NCI-H345 treated with DMSO at 0.1 percent for 48 hours (cell line): ENCODE measurements around the gene B2M.
"Not testable (repeated sequence)": the region's sequence is repeated elsewhere in the genome, so short reads cannot be mapped to it uniquely, and the experiment has no call there.

Experiments used
- DNase-seq: peaks from one replicate; lab custom pipeline; 2025; ENCODE audit not compliant: unreplicated experiment; lab: John Stamatoyannopoulos, UW

Gene B2M

DNA sequence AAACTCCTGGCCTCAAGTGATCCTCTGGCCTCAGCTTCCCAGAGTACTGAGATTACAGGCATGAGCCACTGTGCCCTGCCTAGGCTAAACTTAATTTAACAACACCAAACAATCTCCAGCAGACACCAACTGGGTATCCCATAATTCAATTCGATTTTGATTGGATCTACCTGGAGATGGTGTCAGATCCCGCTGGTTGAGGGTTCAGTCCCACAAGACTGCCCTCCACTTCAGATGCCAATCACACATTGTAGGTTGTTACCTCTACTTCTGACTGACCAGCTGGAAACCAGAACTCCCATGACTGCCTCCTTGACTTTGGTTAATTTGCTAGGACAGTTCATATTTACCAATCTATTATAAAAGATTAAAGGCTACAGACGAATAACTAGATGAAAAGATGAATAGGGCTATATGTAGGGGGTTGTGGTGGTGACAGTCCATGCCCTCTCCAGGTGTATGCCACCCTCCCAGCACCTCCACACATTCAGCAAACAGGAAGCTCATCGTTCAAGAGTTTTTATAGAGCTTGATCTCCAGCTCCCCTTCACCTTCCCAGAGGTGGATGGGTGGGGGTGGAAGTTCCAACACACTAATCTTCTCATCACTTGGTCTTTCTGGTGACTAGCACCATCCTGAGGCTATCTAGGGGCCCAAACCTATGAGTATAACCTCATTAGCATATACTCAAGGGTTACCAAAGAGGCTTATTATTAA, 9.3 kb downstream of the B2M start:
- no peak for DNase-seq

DNA sequence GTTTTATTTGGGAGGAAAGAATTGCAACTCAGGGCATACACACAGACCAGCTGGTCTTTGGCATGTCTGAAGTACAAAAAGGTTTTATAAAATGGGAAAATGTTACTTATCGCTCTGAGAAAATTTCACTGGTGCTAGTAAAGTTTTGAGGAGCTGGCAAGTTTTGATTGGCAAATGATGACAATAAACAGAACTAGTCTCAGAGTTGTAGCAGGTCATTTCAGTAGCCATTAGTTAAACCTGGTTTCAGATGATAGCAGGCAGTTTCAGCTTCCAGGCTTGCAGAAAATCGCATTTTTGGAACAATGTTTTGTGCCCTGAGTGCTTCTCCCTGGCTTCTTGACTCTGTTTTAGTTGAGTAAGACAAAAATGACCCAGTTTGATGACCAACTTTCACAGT, 10.7 kb downstream of the B2M start:
- no peak for DNase-seq

DNA sequence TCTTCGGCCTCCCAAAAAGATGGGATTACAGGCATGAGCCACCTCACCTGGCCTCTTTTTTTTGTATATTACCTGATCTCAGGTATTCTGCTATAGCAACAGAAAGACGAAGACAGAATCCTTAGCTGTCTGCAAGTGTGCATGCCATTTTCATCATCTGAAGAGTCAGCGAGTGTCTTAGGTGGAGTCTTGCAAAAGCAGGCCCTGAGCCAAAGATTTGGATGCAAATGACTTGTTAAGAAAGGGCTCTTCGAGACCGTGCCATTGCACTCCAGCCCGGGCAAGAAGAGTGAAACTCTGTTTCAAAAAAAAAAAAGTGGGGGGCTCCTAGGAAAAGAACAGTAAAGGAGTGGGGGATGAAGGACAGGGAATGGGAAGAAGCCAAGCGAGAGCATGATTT, 14.8 kb downstream of the B2M start:
- DNase-seq: no peak

DNA sequence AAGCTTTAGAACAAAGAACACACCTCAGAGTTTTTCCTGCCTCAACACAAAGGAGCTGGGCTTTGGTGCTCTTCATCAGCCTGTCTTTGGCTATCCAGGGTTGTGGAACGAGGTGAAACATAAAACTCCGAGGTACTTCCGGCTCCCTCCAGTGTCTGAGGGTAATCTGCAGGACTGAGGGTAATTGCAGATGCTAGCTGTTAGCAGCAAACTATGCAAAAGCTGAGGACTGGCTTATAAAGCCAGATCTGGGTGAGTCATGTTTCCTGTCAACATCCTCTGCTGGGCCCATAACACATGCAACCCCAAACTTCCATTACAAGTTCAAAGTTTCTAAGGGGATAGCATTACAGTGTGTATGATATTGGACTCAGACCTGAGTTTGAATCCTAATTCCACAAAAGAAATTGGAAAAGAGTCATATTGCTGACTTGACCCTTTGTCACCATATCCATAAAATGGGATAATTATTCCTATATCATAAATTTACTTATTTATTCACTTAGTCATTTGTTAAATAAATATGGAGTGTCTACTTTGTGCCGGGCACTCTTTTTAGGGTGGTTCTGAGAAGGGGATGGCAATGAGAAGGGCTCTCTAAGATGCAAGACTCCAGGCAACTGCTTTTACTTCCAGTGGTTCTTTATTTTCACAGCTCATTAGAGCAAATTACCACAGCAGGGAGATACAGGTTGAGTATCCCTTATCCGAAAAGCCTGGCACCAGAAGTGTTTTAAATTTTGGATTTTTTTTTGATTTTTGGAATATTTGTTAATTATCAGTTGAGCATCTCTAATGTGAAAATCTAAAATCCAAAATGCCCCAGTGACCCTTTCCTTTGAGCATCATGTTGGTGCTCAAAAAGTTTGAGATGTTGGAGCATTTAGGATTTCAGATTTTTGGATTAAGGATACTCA, 15.5 kb downstream of the B2M start:
- no peak for DNase-seq

DNA sequence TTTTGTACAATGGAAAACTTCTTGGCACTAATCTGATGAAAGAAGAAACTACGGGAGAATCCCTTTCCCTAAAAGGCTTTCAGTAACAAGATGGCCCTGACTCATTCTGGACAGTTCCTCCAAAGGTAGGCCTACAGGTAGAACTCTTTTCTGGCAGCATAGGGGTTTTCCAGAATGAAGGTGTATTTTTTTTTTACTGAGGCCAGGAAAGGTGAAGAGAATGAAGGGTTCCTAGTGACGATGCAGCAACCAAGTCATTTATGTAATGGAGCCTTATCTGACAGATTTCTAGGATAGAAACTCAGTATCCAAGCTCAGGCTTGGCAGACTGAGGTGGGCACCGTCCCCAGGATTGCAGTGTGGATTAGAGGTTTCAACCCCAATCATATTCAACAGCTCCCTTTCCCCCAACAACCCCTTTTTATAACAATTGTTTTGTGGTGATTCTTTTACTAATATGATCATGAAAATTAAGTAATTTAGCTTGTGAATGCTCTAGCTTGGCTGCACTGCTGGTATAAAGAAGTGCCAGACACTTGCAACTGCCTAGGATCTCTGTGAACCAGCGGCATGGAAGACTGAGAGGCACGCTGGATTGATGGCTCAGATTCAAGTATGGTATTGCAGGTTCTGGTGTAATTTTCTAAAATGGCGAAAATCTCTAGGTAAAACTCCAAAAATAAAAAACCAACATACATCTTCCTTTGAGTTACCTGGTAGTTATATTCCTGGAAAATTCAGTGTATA, 16.3 kb downstream of the B2M start:
- no peak for DNase-seq

DNA sequence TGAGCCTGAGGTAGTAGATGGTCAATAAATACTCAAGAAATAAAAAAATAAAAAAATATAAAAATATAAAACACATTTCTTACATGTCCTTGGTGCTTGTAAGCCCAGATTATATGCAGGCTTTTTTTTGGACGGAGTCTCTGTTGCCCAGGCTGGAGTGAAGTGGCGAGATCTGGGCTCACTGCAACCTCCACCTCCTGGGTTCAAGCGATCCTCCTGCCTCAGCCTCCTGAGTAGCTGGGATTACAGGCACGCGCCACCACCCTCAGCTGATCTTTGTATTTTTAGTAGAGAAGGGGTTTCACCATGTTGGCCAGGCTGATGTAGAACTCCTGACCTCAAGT, 16.9 kb downstream of the B2M start:
- not testable (repeated sequence) for DNase-seq

DNA sequence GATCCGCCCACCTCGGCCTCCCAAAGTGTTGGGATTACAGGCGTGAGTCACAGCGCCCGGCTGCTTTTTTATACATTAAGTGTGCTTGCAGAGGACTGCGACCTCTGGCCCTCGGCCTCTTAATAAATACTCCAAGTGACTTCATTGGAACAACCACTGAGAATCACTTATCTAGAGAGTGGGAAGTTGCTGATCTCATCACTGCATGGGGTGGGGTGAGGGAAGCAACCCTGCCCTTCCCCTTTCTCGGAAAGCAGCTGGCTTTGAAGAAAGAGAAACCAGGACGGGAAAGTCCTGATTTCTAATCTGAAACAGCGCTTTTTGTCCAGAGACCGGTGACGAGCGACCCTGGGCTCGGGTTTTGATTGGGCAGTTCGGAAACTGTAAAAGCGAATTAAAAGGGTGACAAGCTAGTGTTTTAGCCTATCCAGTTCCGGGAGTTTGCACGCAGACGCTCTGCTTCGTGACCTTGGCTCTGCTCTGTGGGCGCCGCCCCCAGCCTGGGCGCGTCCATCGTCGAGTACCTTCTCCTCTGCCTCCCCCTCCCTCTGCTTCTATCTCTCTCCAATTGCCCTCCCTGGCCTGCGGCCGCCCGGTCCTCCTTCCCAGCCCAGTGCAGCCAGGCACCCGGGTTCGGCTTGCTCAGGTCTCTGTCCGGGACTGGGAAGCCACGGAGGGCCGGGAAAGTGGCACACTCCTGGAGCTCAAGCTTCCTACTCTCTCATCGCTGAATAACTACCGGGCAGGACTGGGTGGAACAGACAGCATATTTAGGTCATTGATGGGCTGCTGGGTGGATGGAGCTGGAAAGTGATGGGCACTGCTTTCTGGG, 17.5 kb downstream of the B2M start:
- peak; percentile 87 for DNase-seq

DNA sequence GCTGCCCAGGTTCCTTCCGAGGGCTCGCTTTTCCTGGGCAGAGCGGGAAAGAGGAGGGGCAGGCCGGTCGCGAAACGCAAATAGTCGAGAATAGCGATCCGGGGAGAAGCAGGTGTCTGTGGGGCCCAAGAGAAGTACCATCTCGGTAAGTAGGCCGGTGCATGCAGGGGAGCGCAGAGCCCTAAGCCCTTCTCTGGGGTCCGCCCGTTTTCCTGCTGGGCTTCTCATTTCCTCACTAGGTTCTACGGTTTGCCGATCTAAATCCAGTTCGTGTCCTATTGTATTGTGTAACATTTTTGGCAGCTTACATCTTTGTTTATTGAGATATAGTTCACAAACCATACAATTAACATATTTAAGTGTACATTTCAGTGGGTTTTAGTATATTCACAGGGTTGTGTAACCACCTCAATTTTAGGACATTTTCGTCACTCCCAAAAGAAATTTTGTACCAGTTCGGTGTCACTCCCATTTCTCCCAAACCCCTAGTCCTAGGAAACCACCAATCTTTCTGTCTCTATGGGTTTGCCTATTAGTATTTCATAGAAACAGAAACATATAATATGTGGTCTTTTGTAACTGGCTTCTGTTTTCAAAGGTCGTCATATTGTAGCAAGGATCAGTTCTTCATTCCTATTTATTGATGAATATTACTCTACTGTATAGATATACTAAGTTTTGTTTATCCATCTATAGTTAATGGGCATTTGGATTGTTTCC, 18.3 kb downstream of the B2M start:
- DNase-seq: peak; percentile 27

DNA sequence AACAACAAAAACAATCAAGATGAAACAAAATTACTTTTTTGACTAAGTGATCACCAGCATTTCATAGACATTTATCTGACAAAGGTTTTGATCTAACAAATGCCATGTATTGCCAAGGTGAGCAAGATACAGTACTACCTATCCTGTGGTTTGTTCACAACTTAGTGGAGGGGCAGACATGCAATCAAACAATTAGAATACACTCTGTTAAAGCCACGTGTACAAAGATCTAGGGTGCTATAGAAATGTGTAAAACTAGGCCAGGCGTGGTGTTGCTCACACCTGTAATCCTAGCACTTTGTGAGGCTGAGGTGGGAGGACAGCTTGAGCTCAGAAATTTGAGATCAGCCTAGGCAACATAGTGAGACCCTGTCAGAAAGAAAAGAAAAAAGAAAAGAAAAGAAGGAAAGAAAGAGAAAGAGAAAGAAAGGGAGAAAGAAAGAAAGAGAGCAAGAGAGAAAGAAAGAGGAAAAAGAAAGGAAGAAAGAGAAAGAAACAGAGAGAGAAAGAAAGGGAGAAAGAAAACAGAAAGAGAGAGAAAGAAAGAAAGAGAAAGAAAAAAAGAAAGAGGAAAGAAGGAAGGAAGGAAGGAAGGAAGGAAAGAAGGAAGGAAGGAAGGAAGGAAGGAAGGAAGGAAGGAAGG, 23.6 kb downstream of the B2M start:
- DNase-seq: no peak

DNA sequence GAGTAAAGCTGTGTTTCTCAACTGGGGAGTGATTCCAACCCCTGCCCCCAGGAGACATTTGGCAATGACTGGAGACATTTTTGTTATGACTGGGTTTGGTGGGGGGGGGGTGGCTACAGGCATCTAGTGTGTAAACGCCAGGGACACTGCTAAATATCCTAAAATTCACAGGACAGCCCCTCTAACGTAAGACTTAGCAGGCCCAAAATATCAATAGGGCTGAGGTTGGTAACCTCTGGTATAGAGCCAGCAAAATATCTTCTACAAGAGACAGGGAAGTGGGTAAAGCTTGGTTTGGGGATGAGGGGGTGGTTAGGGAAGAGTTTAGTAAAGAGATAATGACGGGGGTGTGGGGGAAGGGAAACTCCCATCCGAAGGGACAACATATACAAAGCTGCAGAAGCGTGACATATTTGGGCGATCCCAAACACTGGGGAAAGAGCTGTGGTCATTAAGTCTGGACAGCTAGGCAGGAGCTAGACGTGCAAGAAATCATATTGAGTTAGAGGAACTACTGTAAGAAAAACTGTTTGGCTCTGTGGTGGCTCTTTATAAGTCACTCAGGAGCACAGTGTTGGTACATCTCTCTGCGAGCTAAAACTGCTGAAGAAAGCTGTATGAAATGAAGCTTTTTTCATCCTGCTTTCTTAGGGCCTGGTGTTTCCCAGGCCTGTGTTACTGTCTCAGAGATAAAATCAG, 24.3 kb downstream of the B2M start:
- no peak for DNase-seq

DNA sequence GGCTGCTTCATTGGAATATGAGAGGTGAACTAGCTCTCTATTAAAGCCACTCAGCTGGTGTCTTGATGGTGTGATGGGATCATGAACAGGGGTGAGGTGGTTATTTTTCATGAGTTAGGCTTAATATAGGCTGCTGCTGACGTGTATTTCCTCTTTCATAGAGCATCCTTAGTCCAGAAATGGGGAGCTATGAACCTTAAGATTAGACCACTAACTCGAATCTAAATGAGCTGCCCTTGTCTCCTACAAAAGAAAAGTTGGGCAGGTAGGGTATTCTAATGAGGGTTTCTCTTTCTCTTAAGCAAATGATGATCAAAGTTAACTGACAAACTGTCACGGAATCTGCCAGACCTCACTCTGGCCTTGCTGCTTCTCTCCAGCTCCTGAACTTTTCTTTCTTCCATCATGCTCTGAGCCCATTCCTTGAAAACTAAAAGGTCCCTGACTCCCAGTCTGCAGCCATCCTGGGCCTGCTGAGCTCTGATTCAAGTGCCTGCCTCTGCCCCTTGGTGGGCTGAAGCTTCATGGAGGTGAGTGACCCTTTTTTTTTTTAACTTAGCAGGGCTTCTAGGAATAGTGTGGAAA, 25.0 kb downstream of the B2M start, which contains the start of gene TRIM69:
TRIM69 (plus strand) TSS at position 348 of the 585 bp plus-strand sequence; CDS start at position 525, 177 bp downstream.
- no peak for DNase-seq

DNA sequence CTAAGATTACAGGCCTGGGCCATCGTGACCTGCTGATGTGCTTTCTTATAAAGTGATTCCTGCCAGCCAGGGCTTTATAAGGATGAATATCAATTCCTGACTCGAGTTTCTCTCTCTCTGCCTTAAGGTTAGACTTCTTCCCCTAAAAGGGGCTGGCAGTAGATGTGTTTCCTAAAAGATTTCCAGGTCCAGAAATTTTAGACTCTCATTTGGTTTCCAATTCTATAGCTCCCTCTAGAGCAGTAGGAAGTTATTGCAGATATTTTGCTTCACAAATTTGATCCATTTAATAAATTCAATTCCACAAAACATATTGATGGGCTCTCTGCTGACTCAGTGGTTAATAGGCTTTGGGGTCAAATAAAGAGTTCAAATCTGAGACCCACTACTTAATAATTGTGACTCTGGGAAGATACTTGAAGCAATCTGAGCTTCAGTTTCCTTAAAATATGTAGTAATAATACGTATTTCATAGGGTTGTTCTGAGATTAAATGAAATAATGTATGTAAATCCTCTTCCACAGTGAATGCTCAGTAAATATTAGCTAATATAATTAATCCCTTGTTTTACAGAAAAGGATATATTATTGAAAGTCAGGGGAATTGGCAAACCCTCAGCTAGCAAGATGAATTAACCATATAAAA, 27.1 kb downstream of the B2M start:
- DNase-seq: peak; percentile 3

DNA sequence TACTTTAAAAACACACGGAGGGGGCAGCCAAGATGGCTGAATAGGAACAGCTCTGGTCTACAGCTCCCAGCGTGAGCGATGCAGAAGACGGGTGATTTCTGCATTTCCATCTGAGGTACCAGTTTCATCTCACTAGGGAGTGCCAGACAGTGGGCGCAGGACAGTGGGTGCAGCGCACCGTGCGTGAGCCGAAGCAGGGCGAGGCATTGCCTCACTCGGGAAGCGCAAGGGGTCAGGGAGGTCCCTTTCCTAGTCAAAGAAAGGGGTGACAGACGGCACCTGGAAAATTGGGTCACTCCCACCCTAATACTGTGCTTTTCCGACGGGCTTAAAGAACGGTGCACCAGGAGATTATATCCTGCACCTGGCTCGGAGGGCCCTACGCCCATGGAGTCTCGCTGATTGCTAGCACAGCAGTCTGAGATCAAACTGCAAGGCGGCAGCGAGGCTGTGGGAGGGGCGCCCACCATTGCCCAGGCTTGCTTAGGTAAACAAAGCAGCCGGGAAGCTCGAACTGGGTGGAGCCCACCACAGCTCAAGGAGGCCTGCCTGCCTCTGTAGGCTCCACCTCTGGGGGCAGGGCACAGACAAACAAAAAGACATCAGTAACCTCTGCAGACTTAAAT, 28.0 kb downstream of the B2M start:
- not testable (repeated sequence) for DNase-seq

DNA sequence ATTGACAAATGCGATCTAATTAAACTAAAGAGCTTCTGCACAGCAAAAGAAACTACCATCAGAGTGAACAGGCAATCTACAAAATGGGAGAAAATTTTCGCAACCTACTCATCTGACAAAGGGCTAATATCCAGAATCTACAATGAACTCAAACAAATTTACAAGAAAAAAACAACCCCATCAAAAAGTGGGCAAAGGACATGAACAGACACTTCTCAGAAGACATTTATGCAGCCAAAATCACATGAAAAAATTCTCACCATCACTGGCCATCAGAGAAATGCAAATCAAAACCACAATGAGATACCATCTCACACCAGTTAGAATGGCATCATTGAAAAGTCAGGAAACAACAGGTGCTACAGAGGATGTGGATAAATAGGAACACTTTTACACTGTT, 32.1 kb downstream of the B2M start:
- not testable (repeated sequence) for DNase-seq

DNA sequence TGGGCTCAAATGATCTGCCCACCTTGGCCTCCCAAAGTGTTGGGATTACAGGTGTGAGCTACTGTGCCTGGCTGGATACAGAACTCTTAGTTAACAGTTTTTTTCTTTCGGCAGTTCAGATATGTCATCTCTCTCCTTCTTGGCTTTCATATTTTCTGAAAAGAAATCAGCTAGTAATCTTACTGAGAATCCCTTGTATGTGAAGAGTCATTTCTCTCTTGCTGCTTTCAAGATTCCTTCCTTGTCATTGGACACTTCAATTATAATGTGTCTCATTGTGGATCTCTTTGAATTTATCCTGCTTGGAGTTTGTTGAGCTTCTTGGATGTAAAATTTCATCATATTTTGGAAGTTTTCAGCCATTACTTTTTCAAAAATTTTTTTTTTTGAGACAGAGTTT, 42.0 kb downstream of the B2M start:
- no peak for DNase-seq

DNA sequence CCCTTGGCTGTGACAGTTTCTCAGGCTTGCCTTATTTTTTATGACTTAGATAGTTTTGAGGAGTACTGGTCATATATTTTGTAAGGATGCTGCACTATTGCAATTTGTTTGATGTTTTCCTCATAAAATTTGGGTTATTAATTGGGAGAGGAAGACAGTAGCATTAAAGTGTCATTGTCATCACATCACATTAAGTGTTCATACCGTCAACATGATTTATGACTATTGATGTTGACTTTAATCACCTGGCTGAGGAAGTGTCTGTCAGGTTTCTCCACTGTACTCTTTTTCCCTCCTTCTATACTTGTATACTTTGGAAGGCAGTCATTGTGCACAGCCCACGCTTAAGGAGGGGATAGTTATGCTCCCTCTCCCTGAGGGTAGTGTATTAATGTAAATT, 51.9 kb downstream of the B2M start:
- no peak for DNase-seq

DNA sequence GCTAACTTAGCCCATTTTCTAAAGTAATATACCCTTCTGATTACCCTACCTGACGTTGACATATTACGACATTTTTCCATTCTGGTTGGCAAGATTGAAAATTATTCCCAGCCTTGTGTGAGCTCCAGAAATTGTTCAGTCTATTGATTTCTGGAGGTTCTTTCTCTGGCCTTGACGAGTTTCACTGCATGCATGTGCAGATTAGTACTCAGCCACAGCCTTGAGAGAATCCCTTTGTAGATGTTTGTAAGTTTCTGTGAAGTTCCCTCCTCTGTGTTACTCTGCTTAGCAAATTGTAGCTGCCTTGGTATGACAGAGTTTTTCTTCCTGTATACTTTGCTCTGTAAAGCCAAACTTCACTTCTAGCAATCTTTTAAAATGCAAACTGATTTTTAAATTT, 52.5 kb downstream of the B2M start:
- no peak for DNase-seq

DNA sequence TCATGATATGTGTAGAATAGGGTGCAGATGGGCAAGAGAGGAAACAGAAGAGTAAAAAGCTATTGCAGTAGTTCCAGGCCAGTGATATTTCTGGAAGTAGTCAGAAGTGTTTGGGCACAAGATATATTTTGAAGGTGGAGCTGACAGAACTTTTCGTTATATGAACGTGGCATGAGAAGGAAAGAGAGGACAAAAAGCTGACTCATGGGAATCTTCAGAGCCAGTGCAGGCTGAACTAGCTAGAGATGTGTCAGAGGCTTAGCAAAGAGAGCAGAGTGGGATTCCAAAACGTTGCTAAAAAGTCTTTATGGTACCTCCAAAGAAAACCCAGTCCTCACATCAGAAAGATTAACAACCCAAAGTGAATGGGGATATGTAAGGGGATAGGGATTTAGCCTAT, 53.7 kb downstream of the B2M start:
- DNase-seq: no peak
